ENCODE data around the gene FCGBP.
"Not testable (repeated sequence)": the region's sequence is repeated elsewhere in the genome, so short reads cannot be mapped to it uniquely, and the experiment has no call there.

FCGBP gene

DNA sequence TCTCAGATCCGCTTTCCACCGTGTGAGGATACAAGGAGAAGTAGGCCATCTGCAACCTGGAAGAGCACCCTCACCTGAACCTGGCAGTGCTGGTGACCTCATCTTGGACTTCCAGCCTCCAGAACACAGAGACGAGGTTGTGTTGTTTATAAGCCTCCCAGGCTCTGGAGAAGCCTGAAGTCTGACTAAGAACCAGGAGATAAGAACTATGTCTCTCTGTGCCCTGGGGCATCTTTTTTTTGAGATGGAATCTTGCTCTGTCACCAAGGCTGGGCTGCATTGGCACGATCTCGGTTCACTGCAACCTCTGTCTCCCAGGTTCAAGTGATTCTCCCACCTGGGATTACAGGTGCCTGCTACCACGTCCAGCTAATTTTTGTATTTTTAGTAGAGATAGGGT, 14.5 kb downstream of the FCGBP start:
- no peak for DNase-seq (ENCODE audit: extremely low read depth in 1 of 2, low read depth in 1 of 2)

- no peak for DNase-seq (ENCODE audit: extremely low read depth in 1 of 2, low read depth in 1 of 2)
These were observed 16.2 kb downstream of the FCGBP start for GRCh38 chr19:39918183-39918651.

GRCh38 chr19:39917561-39918182, 16.8 kb downstream of the FCGBP start:
- no peak for DNase-seq (ENCODE audit: extremely low read depth in 1 of 2, low read depth in 1 of 2)

GRCh38 chr19:39916851-39917396, 17.5 kb downstream of the FCGBP start:
- DNase-seq (ENCODE audit: extremely low read depth in 1 of 2, low read depth in 1 of 2): no peak

DNA sequence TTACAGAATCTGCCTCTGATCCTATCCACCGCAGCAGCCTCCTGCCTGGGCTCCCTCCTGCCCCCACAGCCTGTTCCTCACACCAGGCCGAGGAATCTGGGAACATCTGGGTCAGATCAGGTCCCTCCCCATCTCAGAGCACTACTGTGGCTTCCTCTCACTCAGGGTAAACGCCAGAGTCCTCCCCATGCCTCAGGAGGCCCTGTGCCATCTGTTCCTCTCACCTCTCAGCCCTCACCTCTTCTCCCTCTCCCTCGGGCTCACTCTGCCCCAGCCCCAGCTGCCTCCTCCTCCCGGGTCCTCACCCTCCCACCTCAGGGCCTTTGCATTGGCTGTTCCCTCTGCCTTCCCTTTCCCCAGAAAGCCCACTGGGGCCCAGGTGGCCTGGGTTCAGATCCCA, 18.2 kb downstream of the FCGBP start:
- no peak for DNase-seq (ENCODE audit: extremely low read depth in 1 of 2, low read depth in 1 of 2)

DNA sequence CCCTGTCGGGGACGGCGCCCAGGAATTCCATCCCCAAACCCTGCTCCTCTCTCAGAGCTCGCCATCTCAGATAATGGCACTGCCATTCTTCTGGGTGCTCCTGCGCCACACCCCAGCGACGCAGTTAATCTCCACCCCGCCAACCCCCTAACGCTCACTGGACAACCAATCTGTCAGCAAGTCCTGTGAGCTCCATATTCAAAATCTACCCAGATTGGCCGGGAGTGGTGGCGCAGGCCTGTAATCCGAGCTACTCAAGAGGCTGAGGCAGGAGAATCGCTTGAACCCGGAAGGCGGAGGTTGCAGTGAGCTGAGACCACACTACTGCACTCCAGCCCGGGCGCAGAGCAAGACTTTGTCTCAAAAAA, 18.6 kb downstream of the FCGBP start:
- DNase-seq (ENCODE audit: extremely low read depth in 1 of 2, low read depth in 1 of 2): no peak

GRCh38 chr19:39915101-39915847, 19.2 kb downstream of the FCGBP start:
- no peak for DNase-seq (ENCODE audit: extremely low read depth in 1 of 2, low read depth in 1 of 2)

DNA sequence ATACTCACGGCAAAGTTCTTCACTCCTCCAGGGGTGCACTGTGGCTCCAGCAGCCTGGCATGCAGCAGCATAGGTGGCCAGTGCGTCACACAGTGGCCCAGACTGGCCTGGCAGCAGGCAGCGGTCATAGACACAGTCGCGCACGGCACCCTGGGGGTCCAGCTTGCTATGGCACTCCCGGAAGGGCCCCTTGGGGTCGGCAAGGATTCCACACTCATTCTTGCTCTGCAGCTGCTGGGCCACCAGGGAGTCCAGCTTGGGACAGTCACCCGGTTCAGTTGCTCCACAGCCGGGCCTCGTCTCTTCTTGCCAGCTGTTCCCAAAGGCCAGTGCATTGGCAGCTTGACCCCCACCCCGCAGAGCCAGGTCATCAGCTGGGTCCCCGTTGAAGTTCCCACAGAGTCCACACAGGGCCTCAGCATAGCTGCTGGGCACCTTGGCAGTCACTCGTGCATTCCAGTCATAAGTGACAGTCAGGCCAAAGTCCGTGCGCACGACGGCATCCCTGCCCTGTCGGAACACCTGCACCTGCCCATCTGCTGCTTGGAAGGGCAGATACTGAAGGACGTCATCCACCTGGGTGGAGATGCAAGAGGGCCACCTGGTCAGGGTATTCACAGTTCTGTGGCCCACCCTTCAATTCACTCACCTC, 20.6 kb downstream of the FCGBP start:
- no peak for DNase-seq (ENCODE audit: extremely low read depth in 1 of 2, low read depth in 1 of 2)

- no peak for DNase-seq (ENCODE audit: extremely low read depth in 1 of 2, low read depth in 1 of 2)
These were observed 25.6 kb downstream of the FCGBP start for GRCh38 chr19:39908803-39909202.

GRCh38 chr19:39906820-39907611, 27.4 kb downstream of the FCGBP start:
- DNase-seq (ENCODE audit: extremely low read depth in 1 of 2, low read depth in 1 of 2): no peak

DNA sequence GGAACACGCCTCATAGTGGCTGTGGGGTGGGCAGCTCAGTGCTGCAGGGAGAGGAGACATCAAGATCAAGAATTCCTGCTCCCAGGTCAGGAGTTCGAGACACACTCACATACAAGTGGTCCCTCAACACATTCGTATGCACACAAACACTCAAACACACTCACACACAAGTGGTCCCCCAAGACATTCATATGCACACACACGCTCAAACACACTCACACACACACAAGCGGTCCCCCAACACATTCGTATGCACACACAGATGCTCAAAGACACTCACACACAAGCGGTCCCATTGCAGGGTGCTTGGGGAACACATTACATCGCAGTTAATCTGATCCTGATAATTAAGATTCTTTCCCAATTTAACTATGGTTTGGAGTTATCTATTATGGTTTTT, 28.2 kb downstream of the FCGBP start:
- DNase-seq (ENCODE audit: extremely low read depth in 1 of 2, low read depth in 1 of 2): no peak

- DNase-seq (ENCODE audit: extremely low read depth in 1 of 2, low read depth in 1 of 2): not testable (repeated sequence)
These were observed 30.8 kb downstream of the FCGBP start for GRCh38 chr19:39903486-39904091.

DNA sequence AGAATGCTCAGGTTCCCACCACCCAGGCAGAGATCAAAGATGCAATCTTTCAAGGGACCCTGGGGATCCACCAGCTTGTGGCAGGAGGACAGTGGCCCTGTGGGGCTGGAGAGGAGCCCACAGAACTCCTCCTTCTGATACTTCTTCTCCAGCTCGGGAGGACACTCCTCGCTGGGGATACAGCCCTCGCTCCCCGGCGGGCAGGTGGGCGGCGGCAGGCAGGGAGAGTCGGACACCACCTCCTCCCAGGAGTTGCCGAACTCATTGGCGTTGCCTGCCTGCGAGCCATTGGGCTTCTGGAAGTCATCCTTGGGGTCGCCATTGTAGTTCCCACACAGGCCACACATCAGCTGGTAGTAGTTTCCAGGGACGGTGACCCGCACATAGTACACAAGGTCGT, 32.1 kb downstream of the FCGBP start:
- not testable (repeated sequence) for DNase-seq (ENCODE audit: extremely low read depth in 1 of 2, low read depth in 1 of 2)

- DNase-seq (ENCODE audit: extremely low read depth in 1 of 2, low read depth in 1 of 2): not testable (repeated sequence)
These were observed 32.8 kb downstream of the FCGBP start for GRCh38 chr19:39901681-39902080.

GRCh38 chr19:39898858-39899257, 35.6 kb downstream of the FCGBP start:
- not testable (repeated sequence) for DNase-seq (ENCODE audit: extremely low read depth in 1 of 2, low read depth in 1 of 2)

DNA sequence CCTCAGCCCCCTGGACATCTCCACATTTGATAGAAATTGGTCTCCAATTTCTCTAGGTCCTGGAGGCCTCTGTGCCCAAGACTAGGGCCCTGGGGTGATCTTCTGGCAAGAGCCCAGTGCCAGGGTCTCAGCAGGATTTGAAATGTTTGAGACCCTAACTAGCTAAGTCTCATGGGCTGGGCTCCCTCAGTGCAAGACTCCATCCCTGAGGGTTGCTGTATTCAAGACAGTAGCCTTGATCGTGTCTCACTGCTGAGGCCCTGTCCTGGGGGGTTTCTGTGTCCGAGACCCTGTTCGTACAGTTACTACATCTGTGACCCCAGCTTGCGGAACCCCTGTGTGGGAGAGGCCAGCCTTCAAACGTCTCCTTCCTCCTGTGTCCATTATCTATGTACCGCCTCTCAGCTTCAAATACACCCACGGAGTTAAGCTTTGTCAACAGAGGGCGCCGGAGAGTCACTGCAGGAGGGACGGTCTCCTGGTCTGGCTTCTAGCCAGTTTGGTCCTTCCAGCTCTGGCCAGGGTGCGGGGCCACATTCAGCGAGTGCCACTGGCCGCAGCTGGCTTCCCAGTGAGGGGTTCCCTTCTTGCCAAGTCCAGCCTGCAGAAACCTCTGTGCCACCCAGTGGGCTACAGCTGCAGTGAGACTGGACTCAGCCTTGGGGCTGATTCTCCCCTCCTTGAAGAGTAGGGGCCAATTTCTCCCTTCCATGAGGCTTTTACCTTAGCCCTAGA, 36.8 kb downstream of the FCGBP start:
- DNase-seq (ENCODE audit: extremely low read depth in 1 of 2, low read depth in 1 of 2): not testable (repeated sequence)

DNA sequence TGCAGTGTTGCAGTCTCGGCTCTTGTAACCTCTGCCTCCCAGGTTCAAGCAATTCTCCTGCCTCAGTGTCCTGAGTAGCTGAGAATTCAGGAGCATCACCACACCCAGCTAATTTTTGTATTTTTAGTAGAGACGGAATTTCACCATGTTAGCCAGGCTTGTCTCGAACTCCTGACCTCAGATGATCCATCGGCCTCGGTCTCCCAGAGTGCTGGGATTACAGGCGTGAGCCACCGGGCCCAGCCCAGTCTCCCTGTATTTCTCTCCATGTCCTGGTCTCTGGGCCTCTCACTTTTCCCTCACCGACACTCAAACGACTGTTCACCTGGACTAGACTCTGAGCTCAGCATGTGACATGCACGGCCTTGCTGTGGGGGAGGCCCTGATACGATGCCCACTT, 39.3 kb downstream of the FCGBP start:
- not testable (repeated sequence) for DNase-seq (ENCODE audit: extremely low read depth in 1 of 2, low read depth in 1 of 2)

- not testable (repeated sequence) for DNase-seq (ENCODE audit: extremely low read depth in 1 of 2, low read depth in 1 of 2)
These were observed 40.2 kb downstream of the FCGBP start for GRCh38 chr19:39894236-39894606.

- DNase-seq (ENCODE audit: extremely low read depth in 1 of 2, low read depth in 1 of 2): peak in 1 of 2 donors; percentile 67
These were observed 40.8 kb downstream of the FCGBP start for GRCh38 chr19:39893366-39894235.
